Peyer's patch (tissue), 4 donors: ENCODE results near the gene PROM1. TPM values are rescaled to one million over a fixed set of nuclear protein-coding genes. Genes with fewer than 3 reads are reported as not detected.

Experiments
- DNase-seq, 3 donors: peaks; one replicate each; pipeline ENCODE4 v3.0.0-alpha.2; 2017 to 2019
- H3K27ac ChIP-seq, 4 donors: fragments of 200-600 bp; sonication (generic); one replicate each; pipeline ENCODE4 v1.5.1; 2016 to 2019
- H3K27me3 ChIP-seq, 2 donors: fragments of 200-600 bp; sonication (generic); one replicate each; pipeline ENCODE4 v1.5.1; 2019
- H3K36me3 ChIP-seq, 3 donors: fragments of 200-600 bp; sonication (generic); one replicate each; pipeline ENCODE4 v1.5.1; 2016 to 2019
- H3K4me1 ChIP-seq, 4 donors: fragments of 200-600 bp; sonication (generic); one replicate each; pipeline ENCODE4 v1.5.1; 2016 to 2019
- H3K4me3 ChIP-seq, 4 donors: fragments of 200-600 bp; sonication (generic); 1 replicate in 3 of 4; 2 replicates in 1 of 4; pipeline ENCODE4 v1.5.1; 2016 to 2019; ENCODE audit warnings: mild to moderate bottlenecking in 1 of 4
- H3K9me3 ChIP-seq, 4 donors: fragments of 200-600 bp; sonication (generic); one replicate each; pipeline ENCODE4 v1.5.1; 2016 to 2019; ENCODE audit warnings: mild to moderate bottlenecking in 1 of 4
- POLR2A ChIP-seq, 2 donors: fragments of 450-650 bp; IDR thresholded peaks; one replicate each; pipeline ENCODE4 v1.5.1; 2017; ENCODE audit warnings: antibody characterized with exemption in 2 of 2, mild to moderate bottlenecking in 2 of 2, moderate library complexity in 2 of 2
- total RNA-seq, 4 donors: library from RNA; depleted of rRNA; stranded (reverse); fragments of >200 nt; gene quantifications; one replicate each; pipeline ENCODE4 v1.1.0, GENCODE V29; 2016
- TF ChIP-seq, protein P1 (sequence below), 6 experiments: fragments of 450-650 bp in 4 of 6; fragments of 200-600 bp in 2 of 6; sonication (generic) in 1 of 6; IDR thresholded peaks; one replicate each; pipeline ENCODE4 v1.5.1; 2017 to 2019; ENCODE audit warnings: antibody characterized with exemption in 6 of 6, mild to moderate bottlenecking in 3 of 6, moderate library complexity in 1 of 6

The PROM1 gene
- total RNA-seq, 4 donors from 2014 or later: 33.8 to 128 (median 58.9) TPM

DNA sequence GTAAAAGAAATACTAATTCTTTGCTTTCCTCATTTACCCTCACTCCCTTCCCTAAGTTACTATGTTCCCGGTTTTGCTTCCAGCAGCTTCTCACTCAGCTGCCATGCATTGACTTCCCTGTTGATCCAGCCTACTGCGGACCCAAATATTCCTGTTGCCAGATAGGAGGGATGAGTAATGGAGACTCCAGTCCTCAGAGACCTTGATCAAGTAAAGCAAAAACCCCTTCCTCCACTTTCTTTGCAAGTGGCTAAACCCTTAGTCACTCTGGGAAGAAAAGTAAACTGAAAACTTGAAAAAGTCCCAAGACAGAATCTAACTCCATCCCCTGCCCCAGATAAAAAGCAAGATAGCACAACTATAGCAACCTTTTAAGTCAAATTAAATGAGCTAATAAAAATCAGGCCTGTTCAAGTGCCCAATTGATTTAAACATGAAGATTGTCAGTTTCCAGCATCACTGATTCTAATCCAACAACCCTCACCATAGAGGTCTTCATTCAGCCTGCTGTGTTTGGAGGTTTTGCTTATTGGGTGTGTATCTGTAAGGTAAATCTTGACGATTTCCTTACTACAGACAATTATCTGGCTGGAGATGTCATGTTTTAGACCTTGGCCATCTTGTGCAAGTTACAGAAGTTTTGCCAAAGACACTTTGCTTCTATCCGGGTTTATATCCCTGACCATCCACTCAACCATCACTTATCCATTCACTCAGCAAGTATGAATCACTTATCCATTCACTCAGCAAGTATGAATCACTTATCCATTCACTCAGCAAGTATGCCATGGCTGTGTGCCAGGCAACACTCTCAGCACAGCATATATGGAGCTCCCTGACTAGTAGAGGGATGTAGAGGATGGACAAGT lies 162.9 kb downstream of the PROM1 start:
- Histone ChIP-seq H3K4me3 (no peak overlapping the region), H3K9me3 (no peaks in the 10 kb centered on the region), H3K36me3 (no peaks in the 10 kb centered on the region), H3K4me1 (peaks cover 0 to 3% (median 0%) of the 10 kb centered on the region in 4 donors), H3K27ac (peak overlapping the region in 2 of 4 donors; percentile 57 to 75), H3K27me3 (no peaks in the 10 kb centered on the region)
- peak in 2 of 3 donors; percentile 77 to 90 for DNase-seq
- TF ChIP-seq POLR2A (IDR thresholded peaks at IDR 0.05): no peak
- TF ChIP-seq, protein P1, sequence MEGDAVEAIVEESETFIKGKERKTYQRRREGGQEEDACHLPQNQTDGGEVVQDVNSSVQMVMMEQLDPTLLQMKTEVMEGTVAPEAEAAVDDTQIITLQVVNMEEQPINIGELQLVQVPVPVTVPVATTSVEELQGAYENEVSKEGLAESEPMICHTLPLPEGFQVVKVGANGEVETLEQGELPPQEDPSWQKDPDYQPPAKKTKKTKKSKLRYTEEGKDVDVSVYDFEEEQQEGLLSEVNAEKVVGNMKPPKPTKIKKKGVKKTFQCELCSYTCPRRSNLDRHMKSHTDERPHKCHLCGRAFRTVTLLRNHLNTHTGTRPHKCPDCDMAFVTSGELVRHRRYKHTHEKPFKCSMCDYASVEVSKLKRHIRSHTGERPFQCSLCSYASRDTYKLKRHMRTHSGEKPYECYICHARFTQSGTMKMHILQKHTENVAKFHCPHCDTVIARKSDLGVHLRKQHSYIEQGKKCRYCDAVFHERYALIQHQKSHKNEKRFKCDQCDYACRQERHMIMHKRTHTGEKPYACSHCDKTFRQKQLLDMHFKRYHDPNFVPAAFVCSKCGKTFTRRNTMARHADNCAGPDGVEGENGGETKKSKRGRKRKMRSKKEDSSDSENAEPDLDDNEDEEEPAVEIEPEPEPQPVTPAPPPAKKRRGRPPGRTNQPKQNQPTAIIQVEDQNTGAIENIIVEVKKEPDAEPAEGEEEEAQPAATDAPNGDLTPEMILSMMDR (IDR thresholded peaks at IDR 0.05): no peak

DNA sequence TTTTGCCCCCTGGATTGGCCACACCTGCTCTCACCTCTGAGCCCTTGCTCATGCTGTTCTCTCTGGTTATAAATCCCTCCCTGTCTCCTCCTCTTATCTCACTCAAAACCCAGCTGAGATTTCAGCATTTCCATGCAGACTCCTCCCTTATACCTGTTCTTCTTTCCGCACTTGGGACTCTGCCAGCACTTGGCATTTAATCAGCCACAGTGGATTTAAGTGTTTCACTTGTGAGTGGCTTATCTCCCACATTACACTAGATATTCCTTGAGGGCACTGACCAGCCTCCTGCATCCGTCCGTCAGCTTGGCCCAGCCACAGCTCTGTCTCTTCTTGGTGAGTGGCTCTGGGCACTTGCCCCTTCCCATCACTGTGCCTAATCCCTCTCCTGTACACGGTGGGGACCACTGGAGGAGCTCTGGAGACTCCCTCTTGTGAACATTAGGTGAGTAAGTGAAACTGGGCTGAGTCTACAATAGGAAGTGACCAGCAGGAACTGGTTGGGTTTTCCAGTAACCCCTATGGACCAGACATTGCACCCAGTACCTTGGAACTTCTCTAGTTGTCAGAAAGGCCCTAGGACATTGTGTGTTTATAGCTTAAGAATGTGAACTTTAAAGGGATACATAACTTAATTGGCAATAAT lies 165.2 kb downstream of the PROM1 start:
- TF ChIP-seq POLR2A (IDR thresholded peaks at IDR 0.05): peak; percentile 11 to 12
- TF ChIP-seq, protein P1 (IDR thresholded peaks at IDR 0.05): peak in 1 of 6 experiments; percentile 12
- H3K4me1 ChIP-seq: peaks cover 0 to 3% (median 0%) of the 10 kb centered on the region in 4 donors
- no peaks in the 10 kb centered on the region for H3K36me3 ChIP-seq
- peak overlapping the region in 3 of 4 donors; percentile 60 to 84 (median 79) for H3K27ac ChIP-seq
- H3K27me3 ChIP-seq: no peaks in the 10 kb centered on the region
- H3K4me3 ChIP-seq: peak overlapping the region in 2 of 4 donors; percentile 1 to 37
- H3K9me3 ChIP-seq: no peaks in the 10 kb centered on the region
- DNase-seq: peak in 2 of 3 donors; percentile 74 to 83

Other genes starting within 250 kb of the PROM1 start
- 1 to 10 TPM in 3 of 4 donors, not detected in 1; 4.0 to 9.3 (median 7.9) TPM for gene FGFBP1, start 145.3 kb downstream of the PROM1 start, total RNA-seq
- gene FGFBP2, start 120.8 kb downstream of the PROM1 start, total RNA-seq: not detected
- 10 to 100 TPM; 22.4 to 43.7 (median 33.7) TPM for gene TAPT1, start 142.4 kb upstream of the PROM1 start, total RNA-seq